HG02870 (cell line): Measurements from ENCODE around the gene CACNA2D2.

Experiments
- ATAC-seq: cut with Tn5 transposase; IDR thresholded peaks from one replicate; pipeline ENCODE4 v1.9.1; 2021; ENCODE audit warnings: mild to moderate bottlenecking, moderate library complexity; ENCODE audit not compliant: unreplicated experiment

CACNA2D2 gene

DNA sequence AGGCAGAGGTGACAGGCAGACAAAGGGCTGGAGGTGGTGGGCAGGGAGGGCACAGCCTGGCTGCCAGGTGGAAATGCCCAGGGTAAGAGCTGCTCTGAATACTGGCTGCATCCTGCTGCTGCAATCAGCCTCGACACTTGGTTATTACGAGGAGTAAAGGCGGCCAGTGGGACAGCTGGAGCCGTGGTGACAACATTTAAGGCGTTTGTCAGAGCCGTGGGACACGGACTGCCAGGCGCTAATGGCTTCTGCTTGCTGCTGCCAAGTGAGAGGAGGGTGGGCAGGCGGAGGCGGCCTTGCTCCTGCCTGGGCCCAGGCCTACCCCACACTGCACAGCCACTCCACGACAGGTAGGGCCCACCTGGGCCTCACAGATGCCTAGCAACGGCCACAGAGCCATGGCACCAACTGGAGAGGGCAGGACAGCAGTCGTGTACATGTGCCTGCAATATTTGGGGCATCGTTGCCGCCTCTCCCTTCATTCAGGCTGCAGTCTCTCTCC, 94.9 kb downstream of the CACNA2D2 start:
- ATAC-seq = no peak

DNA sequence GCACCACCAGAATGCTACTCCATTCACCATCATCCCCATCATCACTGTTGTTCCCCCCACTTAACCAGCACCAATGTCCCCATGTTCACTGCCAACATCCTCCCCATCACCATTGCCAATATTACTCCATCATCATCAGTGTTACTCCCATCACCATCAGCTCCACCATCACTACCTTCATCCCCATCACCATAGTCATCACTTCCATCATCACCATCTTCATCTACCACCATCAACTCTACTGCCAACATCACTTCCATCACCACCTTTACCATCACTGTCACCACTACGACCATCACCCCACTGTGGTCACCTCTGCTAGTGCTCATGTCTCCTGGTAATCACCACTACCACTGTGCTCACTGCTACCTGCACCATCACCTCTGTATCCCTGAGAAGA, 96.9 kb downstream of the CACNA2D2 start:
- ATAC-seq = no peak

DNA sequence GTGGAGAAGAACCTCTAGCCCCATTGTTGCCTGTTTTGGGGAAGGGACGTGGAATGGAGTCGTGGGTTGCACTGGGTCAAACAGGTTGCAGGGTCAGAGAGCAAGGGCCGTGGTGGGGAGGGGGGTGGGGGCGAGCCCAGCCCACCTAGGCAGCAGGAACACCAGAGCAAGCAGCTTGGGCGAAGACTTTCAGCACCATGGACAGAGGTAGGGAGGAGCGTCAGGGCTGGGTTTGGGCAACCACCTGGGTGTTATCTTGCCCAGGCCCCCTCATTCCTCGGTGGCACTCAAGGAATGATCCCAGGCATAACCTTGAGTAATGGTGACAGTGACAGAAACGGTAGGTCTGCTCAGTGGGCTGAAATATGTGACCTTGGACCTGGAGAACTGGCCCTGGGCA, 98.2 kb downstream of the CACNA2D2 start:
- ATAC-seq = no peak

DNA sequence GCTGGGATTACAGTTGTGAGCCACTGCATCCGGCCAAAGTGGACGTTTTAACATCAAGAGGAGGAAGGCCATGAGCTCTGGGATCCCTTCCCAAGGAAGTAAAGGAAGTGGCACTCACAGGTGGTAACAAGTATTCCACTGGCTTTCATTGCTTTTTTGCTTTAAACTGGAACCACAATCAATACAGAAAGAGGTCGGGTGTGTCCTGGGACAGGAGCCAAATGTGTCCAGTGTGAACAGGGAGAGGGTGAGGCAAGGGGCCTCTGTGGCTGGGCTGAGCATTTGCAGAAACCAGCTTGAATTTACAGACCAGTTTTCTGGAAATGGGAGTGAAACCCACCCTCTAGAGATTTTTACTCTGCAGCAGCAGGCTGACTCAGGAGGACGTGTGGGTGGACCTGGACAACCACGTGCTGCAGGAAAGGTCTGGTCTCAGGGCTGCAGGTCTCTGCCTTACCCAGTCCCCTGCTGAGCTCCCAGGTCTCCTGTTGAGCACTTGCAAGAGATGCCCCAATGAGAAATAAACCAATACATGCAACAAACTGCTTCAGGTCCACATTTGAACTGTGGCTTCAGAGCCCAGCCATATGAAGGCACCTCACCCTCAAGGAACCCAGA, 101.3 kb downstream of the CACNA2D2 start:
- no peak for ATAC-seq

DNA sequence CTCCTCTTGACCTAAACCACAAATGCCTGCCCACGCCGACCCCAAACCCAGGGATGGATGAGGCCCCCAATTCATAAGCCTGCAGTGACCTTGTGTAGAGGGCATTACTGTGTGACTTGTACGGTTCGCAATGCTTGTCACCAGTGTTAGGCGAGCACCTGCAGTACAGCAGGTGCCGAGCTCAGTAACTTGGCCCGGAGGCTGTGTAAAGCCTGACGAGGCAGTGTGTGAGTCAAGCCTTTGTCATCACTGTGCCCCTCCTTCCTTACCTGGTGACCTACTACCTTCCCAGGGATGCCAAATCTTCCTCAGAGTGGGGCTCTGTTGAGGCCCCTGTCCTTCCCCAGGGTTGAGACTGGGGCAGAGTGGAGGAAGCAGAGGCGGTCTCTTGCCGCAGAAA, 106.9 kb downstream of the CACNA2D2 start:
- ATAC-seq = no peak

DNA sequence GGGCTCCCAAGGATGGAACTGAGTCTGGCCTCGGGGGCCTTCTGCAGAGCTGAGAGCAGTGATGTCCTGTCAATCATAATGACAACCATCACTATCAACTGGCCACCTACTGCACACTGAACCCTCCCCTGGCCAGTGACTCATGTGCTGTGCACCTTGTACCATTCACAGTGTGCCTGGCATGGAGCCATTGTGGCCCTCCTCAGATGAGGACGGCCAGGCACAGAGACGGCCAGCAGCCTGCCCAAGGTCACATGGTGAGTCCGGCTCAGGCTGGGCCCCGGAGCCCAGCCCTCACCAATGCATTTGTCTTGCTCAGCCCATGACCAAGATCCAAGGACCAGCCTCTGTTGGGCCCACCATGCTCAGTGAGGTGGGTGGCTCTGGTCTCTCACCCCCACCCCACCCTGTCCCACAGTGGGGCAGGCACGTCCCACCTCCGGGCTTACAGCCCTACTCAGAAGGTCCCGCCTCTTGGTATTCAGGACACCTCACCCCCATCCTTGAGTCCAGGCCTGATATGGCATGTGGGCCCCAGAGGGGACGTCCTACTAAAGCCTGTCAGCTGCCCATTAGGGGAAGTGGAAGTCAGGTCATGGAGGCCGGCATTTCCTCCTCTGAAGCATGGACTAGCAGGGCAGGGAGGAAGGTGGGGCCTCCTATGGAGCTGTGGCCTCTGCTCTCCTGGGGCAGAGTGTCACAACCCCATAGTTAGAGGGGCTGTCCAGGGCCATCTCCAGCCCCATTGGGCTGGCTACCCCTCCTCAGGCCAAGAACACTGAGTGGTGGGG, 108.2 kb downstream of the CACNA2D2 start:
- no peak for ATAC-seq

GRCh38 chr3:50393061-50393460, 110.4 kb downstream of the CACNA2D2 start:
- ATAC-seq = no peak

GRCh38 chr3:50392101-50392715, 111.2 kb downstream of the CACNA2D2 start:
- no peak for ATAC-seq

DNA sequence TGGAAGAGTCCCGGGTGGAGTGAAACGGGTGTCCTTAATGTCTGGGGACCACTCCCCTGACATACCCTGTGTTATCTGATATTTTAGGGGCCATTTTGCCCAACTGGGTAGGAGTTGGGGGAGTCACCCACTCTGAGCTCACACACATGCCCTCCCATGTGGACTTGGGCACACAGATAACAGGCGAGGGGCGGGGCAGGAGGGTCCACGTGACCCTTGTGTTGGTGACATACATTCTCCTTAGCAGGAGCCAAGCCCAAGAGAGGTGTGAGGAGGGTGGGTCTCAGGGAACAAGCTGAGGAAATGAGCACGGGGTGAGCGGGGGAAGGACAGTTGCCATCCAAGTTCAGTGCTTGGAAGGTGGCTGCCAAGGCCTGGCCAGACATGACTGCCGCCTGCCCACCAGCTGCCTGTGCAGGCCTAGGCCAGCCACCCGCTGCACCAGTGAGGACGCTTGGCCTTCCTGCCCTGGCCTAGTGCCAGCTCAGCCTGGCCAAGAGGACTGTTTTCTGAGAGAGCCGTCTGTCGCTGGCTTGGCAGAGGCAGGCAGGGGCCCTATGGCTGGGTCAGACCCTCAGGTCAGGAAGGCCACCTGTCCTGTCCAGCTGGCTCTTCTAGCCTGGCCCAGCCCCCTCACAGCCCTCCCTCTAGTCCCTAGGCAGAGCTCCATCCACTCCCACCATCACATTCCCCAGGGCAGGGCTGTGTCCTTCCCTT, 112.8 kb downstream of the CACNA2D2 start:
- no peak for ATAC-seq

DNA sequence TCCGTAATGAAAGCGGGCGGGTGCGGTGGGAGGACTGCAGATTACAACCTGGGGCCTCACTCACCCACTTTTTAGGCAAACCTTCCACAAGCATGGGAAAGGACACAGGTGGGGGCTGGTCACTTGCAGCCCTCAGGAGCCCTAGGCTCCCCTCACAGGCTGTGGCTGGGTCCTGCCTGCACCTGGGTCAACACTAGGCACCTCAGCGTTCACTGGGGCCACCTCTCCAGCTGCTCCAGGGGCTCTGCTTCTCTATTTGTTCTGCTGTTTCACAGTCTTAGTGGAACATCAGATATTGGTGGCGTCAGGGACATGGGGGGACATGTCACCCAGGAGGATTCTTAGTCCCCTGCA, 114.0 kb downstream of the CACNA2D2 start:
- no peak for ATAC-seq

DNA sequence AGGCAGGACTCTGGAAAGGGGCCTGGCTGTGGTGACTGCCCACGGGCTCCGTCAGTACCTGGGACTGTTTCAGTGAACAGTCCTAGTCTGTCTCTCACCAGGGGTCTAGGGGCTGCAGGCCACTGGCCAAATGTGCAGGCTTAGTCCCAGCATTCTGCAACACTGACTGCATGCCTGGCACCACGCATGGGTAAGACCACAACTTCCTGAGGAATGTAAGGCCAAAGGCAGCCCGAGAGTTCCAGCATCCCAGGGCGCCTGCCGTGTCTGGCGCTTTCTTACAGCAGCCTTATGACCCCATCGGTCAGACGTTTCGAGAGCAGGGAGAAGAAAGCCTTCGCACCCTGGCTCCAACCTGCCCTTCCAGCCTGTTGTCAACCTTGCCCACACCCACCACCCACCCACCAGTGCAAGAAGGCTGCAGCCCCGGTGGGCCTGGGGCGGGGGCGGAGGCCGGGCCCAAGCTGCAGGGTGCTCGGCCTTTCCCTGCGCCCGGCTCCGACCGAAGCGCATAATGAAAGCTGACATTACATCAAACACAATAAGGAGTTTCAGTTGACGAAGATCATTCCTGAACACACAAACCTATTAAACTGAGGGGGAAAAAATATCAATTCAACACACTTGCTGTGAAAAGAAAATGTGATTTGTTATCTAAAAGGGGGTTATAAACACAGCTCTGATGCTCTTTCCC, 114.6 kb downstream of the CACNA2D2 start:
- no peak for ATAC-seq

- ATAC-seq = no peak
Observed at GRCh38 chr3:50388016-50388719, 115.3 kb downstream of the CACNA2D2 start.

GRCh38 chr3:50385754-50386153, 117.7 kb downstream of the CACNA2D2 start:
- no peak for ATAC-seq

- no peak for ATAC-seq
Observed at GRCh38 chr3:50383750-50384149, 119.7 kb downstream of the CACNA2D2 start.

GRCh38 chr3:50382722-50383121, 120.7 kb downstream of the CACNA2D2 start:
- no peak for ATAC-seq

DNA sequence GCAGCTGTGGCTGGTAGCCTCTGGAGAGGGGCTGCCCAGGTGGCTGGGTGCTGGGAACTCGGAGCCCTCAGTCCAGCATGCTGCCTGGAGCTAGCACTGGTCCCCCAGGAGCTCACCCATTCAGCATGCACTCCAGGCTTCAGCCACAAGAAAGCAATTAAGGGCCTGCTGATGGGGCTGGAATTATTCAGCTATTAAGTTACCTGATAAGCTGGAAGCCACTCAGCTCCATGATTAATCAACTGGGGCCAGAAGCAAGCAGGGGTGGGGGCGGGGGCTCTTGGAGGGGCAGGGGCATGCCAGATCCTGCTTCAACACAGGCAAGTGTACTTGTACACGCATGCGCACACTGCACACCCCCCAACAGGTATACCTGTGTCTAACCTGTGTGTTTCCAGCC, 122.1 kb downstream of the CACNA2D2 start:
- no peak for ATAC-seq

DNA sequence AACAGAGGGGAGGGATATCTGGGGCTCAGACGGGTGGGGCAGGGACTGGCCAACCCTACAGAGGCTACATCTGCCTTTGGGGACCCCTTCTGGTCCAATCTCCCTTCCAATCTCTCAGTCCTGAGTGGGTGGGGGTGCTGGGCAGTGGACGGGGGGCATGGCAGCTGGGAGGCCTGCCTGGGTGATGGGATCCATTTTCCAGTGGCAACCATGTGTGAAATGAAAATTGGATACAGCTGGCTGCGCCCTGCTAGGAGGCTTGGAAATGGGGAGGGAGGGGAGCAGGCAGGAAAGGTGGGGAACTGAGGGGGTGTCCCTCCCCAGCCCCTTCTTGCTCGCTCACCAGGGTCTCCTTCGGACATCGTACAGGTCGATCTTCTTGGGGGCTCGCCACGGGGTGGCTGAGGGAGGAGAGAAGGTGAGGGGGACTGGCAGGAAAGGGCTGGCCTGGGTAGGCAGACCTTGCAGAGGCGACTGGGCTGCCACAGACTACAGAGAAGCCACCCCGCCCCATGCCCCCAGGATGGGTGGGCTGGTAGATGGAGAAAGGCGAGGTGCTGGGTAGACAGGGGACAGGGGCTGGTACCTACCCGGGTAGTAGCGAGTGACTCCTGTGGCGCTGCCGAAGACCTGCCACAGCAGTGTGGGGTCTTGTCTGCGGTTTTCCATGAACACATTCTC, 122.9 kb downstream of the CACNA2D2 start:
- ATAC-seq = no peak

DNA sequence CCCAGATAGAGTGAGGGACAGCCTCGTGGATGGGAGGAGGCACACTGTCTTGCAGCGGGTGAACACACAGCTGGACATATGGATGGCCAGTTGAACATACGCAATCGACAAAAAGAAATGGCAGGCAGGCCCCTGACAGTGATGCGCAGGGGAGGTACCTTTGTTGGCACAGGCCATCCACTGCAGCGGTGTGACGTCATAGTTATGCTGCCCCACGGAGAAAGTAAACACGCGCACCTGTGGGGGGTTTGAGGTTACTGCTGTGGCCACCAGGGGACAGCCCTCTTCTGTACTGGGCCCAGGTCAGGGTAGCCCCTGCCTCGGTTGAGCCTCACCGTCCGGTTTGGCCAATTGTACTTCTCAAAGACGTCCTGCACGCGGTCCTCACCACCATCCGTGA, 124.7 kb downstream of the CACNA2D2 start:
- no peak for ATAC-seq

DNA sequence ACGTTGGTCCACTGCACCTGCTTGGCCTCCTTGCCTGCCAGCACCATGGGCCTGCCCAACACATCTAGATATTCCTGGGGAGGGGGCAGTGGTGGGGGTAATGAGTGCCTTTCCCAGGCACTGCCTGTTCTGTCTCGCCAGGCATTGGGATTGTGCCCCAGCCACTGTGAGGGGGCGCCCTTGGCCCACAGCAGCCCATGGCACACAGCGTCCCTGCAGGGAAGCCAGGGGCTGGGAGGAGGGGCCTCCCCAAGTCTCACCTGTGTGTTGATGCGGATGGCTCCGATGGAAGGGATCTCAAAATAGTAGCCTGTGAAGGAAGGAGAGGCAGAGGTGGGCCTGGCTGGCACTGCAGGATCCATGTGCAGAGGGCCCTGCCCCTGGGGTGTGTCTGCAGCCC, 125.4 kb downstream of the CACNA2D2 start:
- ATAC-seq = no peak
